PC-9 (cell line): Measurements from ENCODE around the gene PHOSPHO2. TPM values are rescaled to one million over a fixed set of nuclear protein-coding genes. Genes with fewer than 3 reads are reported as not detected.

Source experiments
- BruUV-seq: library from RNA; stranded (reverse); fragments of 400-500 nt; replicated peaks from 2 replicates; lab custom pipeline; 2021; lab: Mats Ljungman, UMichigan
- CTCF ChIA-PET: fragments of 300-600 bp; sonication (Branson Sonifier 250); formaldehyde crosslinking; loops from one replicate; lab custom pipeline; 2022; ENCODE audit warnings: antibody characterized with exemption; lab: Charles Lee
- POLR2A ChIA-PET: fragments of 300-600 bp; sonication (Branson Sonifier 250); formaldehyde crosslinking; loops from one replicate; lab custom pipeline; 2022; ENCODE audit warnings: antibody characterized with exemption; ENCODE audit not compliant: unreplicated experiment; lab: Charles Lee
- DNase-seq, 2 experiments: peaks; one replicate each; pipeline versions ENCODE4 v3.0.0 to v3.0.0-alpha.2; 2015 to 2022; ENCODE audit warnings: mixed read lengths in 1 of 2
- H2AFZ ChIP-seq: fragments of 200-600 bp; sonication (generic); 2 replicates; pipeline ENCODE4 v1.8.1; 2017; ENCODE audit warnings: antibody characterized with exemption
- H3F3A ChIP-seq: fragments of 200-600 bp; sonication (generic); 2 replicates; pipeline ENCODE4 v1.8.1; 2017; ENCODE audit warnings: antibody characterized with exemption, mild to moderate bottlenecking, low read depth; ENCODE audit not compliant: insufficient read depth
- H3K27ac ChIP-seq: fragments of 200-600 bp; sonication (generic); 2 replicates; pipeline ENCODE4 v1.6.1; 2016; ENCODE audit warnings: mixed run types
- H3K27me3 ChIP-seq: fragments of 200-600 bp; sonication (generic); 2 replicates; pipeline ENCODE4 v1.6.1; 2016; ENCODE audit warnings: low read depth, mixed run types; ENCODE audit not compliant: insufficient read depth
- H3K36me3 ChIP-seq: fragments of 200-600 bp; sonication (generic); 2 replicates; pipeline ENCODE4 v1.6.1; 2016; ENCODE audit warnings: low read depth, mixed run types
- H3K4me1 ChIP-seq: fragments of 200-600 bp; sonication (generic); replicated peaks from 2 replicates; pipeline ENCODE4 v1.6.1; 2016; ENCODE audit warnings: mixed run types; ENCODE audit not compliant: insufficient read depth
- H3K4me2 ChIP-seq: fragments of 200-600 bp; sonication (generic); 2 replicates; pipeline ENCODE4 v1.6.1; 2017; ENCODE audit warnings: mixed run types
- H3K4me3 ChIP-seq: fragments of 200-600 bp; sonication (generic); 2 replicates; pipeline ENCODE4 v1.6.1; 2016; ENCODE audit warnings: mixed run types
- H3K79me2 ChIP-seq: fragments of 200-600 bp; sonication (generic); 2 replicates; pipeline ENCODE4 v1.6.1; 2017; ENCODE audit warnings: low read depth, mixed run types
- H3K9me2 ChIP-seq: fragments of 200-600 bp; sonication (generic); 2 replicates; pipeline ENCODE4 v1.8.1; 2017; ENCODE audit warnings: mild to moderate bottlenecking; ENCODE audit not compliant: insufficient read depth
- H3K9me3 ChIP-seq: fragments of 200-600 bp; sonication (generic); 2 replicates; pipeline ENCODE4 v1.8.1; 2016; ENCODE audit warnings: low read depth; ENCODE audit not compliant: insufficient read depth
- H4K20me1 ChIP-seq: fragments of 200-600 bp; sonication (generic); 2 replicates; pipeline ENCODE4 v1.8.1; 2017; ENCODE audit not compliant: insufficient read depth
- EZH2 ChIP-seq: fragments of 200-600 bp; sonication (generic); IDR thresholded peaks from 2 replicates; pipeline ENCODE4 v1.8.0; 2017; ENCODE audit warnings: antibody characterized with exemption, low read depth
- intact Hi-C: fragments of 100-400 bp; cut with micrococcal nuclease; formaldehyde crosslinking; loops from one replicate; pipeline ENCODE4 v1.10.0; 2022; ENCODE audit not compliant: unreplicated experiment
- total RNA-seq: library from RNA; stranded (reverse); gene quantifications from 2 replicates; pipeline ENCODE4 v1.2.3, GENCODE V29; 2021
- TF ChIP-seq, protein P1 (sequence below): fragments of 200-600 bp; sonication (generic); conservative IDR thresholded peaks from 2 replicates; pipeline ENCODE4 v1.6.1; 2017; ENCODE audit warnings: mixed run types, antibody characterized with exemption, mild to moderate bottlenecking, moderate library complexity

The PHOSPHO2 gene
- total RNA-seq, 1 experiment from 2014 or later, result 5.9 TPM

DNA sequence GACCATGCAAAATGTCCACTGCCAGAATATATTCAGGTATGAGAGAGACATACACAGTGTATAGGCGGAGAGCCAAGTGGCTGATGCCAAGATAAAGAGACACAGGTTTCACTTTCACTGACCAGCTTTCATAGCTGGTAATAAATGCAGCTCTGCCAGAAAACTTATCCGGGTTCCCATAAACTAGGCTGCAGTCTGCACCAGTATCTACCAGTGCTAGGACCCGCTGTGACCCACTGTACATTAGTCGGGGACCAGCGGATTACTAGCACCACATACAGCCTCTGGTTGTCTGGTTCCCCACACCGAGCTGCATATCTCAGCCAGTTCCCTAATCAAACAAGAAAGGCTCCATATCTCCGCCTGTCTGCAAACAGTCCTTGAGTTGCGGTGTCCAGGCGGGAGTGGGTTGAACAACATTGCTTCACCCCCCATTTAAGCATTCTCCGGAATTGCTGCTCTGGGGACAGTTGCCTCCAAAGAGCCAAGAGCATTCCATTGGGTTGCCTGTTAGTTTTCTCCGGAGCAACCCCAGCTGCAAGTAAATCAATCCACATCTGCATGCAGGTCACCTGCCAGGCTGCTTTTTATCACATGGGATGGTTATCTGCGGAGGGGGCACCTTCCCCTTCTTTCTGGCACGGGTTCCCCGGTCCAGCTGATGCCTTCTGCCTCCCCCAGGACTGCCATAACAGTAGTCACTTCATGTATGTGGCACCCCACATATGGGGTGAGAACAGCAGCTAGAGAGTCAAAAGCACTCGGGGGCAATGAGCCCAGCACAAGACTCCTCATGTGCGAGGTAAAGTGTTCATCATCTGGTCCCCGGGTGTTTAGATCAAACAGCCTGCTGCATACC lies 21.3 kb downstream of the PHOSPHO2 start:
- Histone ChIP-seq H3K9me2 (no peaks in the 10 kb centered on the region), H3K4me1 (no peaks in the 10 kb centered on the region), H3K27me3 (no peaks in the 10 kb centered on the region), H2AFZ (no peak overlapping the region), H3F3A (no peaks in the 10 kb centered on the region), H3K4me3 (no peak overlapping the region), H3K36me3 (no peaks in the 10 kb centered on the region), H4K20me1 (no peaks in the 10 kb centered on the region), H3K79me2 (no peaks in the 10 kb centered on the region), H3K9me3 (no peaks in the 10 kb centered on the region), H3K4me2 (no peak overlapping the region), H3K27ac (no peak overlapping the region)
- no TSS peak for BruUV-seq
- TF ChIP-seq, protein P1, sequence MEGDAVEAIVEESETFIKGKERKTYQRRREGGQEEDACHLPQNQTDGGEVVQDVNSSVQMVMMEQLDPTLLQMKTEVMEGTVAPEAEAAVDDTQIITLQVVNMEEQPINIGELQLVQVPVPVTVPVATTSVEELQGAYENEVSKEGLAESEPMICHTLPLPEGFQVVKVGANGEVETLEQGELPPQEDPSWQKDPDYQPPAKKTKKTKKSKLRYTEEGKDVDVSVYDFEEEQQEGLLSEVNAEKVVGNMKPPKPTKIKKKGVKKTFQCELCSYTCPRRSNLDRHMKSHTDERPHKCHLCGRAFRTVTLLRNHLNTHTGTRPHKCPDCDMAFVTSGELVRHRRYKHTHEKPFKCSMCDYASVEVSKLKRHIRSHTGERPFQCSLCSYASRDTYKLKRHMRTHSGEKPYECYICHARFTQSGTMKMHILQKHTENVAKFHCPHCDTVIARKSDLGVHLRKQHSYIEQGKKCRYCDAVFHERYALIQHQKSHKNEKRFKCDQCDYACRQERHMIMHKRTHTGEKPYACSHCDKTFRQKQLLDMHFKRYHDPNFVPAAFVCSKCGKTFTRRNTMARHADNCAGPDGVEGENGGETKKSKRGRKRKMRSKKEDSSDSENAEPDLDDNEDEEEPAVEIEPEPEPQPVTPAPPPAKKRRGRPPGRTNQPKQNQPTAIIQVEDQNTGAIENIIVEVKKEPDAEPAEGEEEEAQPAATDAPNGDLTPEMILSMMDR, result no peak
- TF ChIP-seq EZH2, result no peak
- intact Hi-C loops, result no loop called here
- ChIA-PET POLR2A (interaction anchor here (0.6 kb wide), 1 partner anchor 11 kb away, joined by 3 read pairs; no protein-coding TSS in a partner anchor), CTCF (no interaction called here)
- no peak for DNase-seq

DNA sequence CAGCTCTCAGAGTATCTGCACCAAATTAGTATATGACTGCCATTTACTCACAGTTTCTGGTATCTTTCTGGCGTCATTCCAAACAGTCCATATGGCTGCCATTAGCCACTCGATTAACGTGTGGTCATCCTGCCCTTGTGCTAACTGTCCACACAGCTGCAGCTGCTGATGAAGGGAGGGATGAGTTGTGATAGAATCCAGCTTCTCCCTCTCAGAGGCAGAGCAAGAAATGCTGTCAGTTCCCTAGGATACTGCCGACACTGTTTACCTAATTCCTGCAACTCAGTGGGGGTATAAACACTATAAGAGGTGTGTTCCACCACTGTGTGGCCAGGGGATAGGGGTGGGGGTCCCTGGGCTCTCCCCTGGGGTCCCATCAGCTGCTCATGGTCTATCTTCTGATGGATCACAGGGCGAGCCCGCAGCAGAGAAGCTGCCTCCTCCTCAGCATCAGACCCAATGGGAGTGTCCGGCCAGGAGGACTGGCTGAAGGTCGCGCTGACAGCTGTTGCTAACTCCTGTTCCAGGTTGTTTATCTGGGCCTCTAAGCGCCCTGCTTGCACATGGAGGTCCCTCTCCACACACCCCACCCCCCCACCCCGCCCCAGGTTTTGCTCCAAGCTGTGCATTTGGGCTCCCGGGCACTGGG lies 22.1 kb downstream of the PHOSPHO2 start:
- no peak overlapping the region for H3K4me3 ChIP-seq
- ChIA-PET CTCF (no interaction called here), POLR2A (no interaction called here)
- no peak overlapping the region for H2AFZ ChIP-seq
- H3F3A ChIP-seq, result no peaks in the 10 kb centered on the region
- no peaks in the 10 kb centered on the region for H3K9me3 ChIP-seq
- no peaks in the 10 kb centered on the region for H3K4me1 ChIP-seq
- no peaks in the 10 kb centered on the region for H3K79me2 ChIP-seq
- H3K36me3 ChIP-seq, result no peaks in the 10 kb centered on the region
- H3K27me3 ChIP-seq, result no peaks in the 10 kb centered on the region
- intact Hi-C loops, result no loop called here
- no peaks in the 10 kb centered on the region for H4K20me1 ChIP-seq
- DNase-seq, result no peak
- H3K9me2 ChIP-seq, result no peaks in the 10 kb centered on the region
- no TSS peak for BruUV-seq
- H3K4me2 ChIP-seq, result no peak overlapping the region
- TF ChIP-seq EZH2, result no peak
- TF ChIP-seq, protein P1, result no peak
- no peak overlapping the region for H3K27ac ChIP-seq

DNA sequence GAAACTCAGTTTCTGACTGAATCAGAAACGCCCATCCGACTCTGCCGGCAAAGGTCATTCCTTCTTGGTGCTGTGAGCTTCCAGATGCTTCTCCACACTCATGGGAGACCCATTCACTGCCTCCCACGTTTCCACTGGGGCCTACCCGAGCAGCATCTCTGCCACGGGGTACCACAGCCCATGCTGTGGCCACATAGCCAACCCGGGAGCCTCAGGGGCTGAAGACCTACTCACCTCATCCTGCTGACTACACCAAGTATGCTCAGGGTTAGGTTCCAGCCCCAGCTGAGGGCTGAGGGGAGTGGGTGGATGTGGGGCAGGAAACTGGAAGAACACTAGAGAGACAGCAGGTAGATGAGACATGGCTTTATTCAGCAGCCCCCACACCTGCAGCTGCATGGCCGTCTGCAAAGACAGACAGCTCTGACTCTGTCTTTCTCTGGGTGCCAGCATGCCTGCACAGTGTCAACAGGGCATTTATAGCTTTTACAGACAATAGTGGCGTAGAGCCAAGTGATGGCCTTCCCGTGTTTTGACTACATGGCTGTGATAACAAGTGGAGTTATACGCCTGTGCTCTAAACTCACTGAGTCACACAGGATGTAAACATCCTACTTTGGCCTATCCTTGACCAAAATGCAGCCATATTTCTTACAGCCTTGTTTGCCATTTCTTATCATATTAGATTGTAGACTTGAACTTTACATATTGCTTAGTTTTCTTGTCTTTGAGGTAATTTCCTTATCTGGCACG lies 22.8 kb downstream of the PHOSPHO2 start:
- H3K36me3 ChIP-seq, result no peaks in the 10 kb centered on the region
- H2AFZ ChIP-seq, result no peak overlapping the region
- TF ChIP-seq, protein P1, result no peak
- TF ChIP-seq EZH2, result no peak
- no peaks in the 10 kb centered on the region for H3K9me3 ChIP-seq
- CTCF ChIA-PET, result no interaction called here
- no peaks in the 10 kb centered on the region for H3K27me3 ChIP-seq
- POLR2A ChIA-PET, result no interaction called here
- BruUV-seq, result no TSS peak
- no peaks in the 10 kb centered on the region for H4K20me1 ChIP-seq
- H3K27ac ChIP-seq, result no peak overlapping the region
- H3K4me2 ChIP-seq, result no peak overlapping the region
- H3K9me2 ChIP-seq, result no peaks in the 10 kb centered on the region
- no peak for DNase-seq
- no peaks in the 10 kb centered on the region for H3F3A ChIP-seq
- H3K4me3 ChIP-seq, result no peak overlapping the region
- no peaks in the 10 kb centered on the region for H3K79me2 ChIP-seq
- H3K4me1 ChIP-seq, result no peaks in the 10 kb centered on the region
- intact Hi-C loops, result no loop called here
